Uterus (tissue), 4 donors: ENCODE results near the gene RAI1. TPM values are rescaled to one million over a fixed set of nuclear protein-coding genes. Genes with fewer than 3 reads are reported as not detected.

ENCODE experiments used
- DNase-seq, 2 donors: peaks; one replicate each; pipeline ENCODE4 v3.0.0-alpha.2; 2019 to 2020
- H3K27ac ChIP-seq, 2 donors: fragments of 200-600 bp; sonication (generic); 1 replicate in 1 of 2; 2 replicates in 1 of 2; pipeline ENCODE4 v1.5.1; 2016 to 2018
- H3K27me3 ChIP-seq, 2 donors: fragments of 200-600 bp; sonication (generic); one replicate each; pipeline ENCODE4 v1.5.1; 2018 to 2019; ENCODE audit warnings: control low read depth in 1 of 2
- H3K36me3 ChIP-seq, 2 donors: fragments of 200-600 bp; sonication (generic); one replicate each; pipeline ENCODE4 v1.5.1; 2019; ENCODE audit warnings: control low read depth in 1 of 2
- H3K4me1 ChIP-seq, 2 donors: fragments of 200-600 bp; sonication (generic); one replicate each; pipeline ENCODE4 v1.5.1; 2018 to 2019; ENCODE audit warnings: control low read depth in 1 of 2
- H3K4me3 ChIP-seq, 2 donors: fragments of 200-600 bp; sonication (generic); 1 replicate in 1 of 2; 2 replicates in 1 of 2; pipeline ENCODE4 v1.5.1; 2018 to 2019; ENCODE audit warnings: mild to moderate bottlenecking in 1 of 2
- H3K9me3 ChIP-seq, 2 donors: fragments of 200-600 bp; sonication (generic); one replicate each; pipeline ENCODE4 v1.5.1; 2019; ENCODE audit warnings: control low read depth in 1 of 2
- POLR2A ChIP-seq, 2 donors: fragments of 450-650 bp; IDR thresholded peaks; one replicate each; pipeline ENCODE4 v1.6.1; 2016; ENCODE audit warnings: antibody characterized with exemption in 2 of 2, mild to moderate bottlenecking in 1 of 2, moderate library complexity in 1 of 2
- intact Hi-C: fragments of 100-400 bp; cut with DNase I; formaldehyde crosslinking; loops from one replicate; pipeline ENCODE4 v1.15.1; 2023; ENCODE audit warnings: low total_unique reads
- total RNA-seq, 4 donors: library from RNA; depleted of rRNA in 3 of 4; stranded (reverse); fragments of >200 nt in 3 of 4; gene quantifications; one replicate each; pipeline versions ENCODE4 v1.1.0 to v1.2.4, GENCODE V29; 2014 to 2023
- TF ChIP-seq, protein P1 (sequence below), 4 experiments: fragments of 200-600 bp in 2 of 4; fragments of 450-650 bp in 2 of 4; sonication (generic) in 2 of 4; IDR thresholded peaks; one replicate each; pipeline ENCODE4 v1.5.1; 2016 to 2019; ENCODE audit warnings: antibody characterized with exemption in 4 of 4, mild to moderate bottlenecking in 2 of 4, moderate library complexity in 1 of 4
- donor health status: DM: yes; HTN: yes; CAD: no.

RAI1 gene
- total RNA-seq, 4 donors from 2014 or later: 10.0 to 66.1 (median 15.3) TPM

DNA sequence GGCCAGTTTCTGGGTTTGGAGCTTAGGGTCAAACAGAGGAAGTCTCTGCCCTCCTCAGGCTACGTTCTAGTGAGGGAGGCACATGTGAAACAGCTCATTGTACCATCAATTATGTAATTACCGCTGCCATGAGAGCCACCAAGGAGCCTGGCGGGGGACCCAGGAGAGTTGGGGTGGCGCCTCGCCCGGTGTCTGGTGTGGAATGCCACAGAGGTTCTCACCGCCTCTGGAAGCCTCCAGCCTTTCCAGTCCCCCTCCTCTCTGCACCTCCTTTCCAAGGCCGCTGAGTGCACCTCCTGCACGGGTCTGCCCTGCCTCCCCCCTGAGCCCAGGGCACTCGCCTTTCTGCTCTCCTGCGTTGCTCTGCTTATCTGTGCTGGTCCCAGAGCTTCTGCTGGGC is 104.1 kb downstream of the RAI1 start:
- Histone ChIP-seq H3K36me3 (no peaks in the 10 kb centered on the region), H3K4me1 (peaks cover 6 to 28% of the 10 kb centered on the region in 2 donors), H3K27ac (peak overlapping the region in 1 of 2 donors; percentile 5), H3K27me3 (no peaks in the 10 kb centered on the region), H3K4me3 (no peak overlapping the region), H3K9me3 (no peaks in the 10 kb centered on the region)
- no peak for DNase-seq
- no peak for TF ChIP-seq POLR2A (IDR thresholded peaks at IDR 0.05)
- TF ChIP-seq, protein P1, sequence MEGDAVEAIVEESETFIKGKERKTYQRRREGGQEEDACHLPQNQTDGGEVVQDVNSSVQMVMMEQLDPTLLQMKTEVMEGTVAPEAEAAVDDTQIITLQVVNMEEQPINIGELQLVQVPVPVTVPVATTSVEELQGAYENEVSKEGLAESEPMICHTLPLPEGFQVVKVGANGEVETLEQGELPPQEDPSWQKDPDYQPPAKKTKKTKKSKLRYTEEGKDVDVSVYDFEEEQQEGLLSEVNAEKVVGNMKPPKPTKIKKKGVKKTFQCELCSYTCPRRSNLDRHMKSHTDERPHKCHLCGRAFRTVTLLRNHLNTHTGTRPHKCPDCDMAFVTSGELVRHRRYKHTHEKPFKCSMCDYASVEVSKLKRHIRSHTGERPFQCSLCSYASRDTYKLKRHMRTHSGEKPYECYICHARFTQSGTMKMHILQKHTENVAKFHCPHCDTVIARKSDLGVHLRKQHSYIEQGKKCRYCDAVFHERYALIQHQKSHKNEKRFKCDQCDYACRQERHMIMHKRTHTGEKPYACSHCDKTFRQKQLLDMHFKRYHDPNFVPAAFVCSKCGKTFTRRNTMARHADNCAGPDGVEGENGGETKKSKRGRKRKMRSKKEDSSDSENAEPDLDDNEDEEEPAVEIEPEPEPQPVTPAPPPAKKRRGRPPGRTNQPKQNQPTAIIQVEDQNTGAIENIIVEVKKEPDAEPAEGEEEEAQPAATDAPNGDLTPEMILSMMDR (IDR thresholded peaks at IDR 0.05): no peak
- intact Hi-C loops: loop anchor here (10.0 kb wide), 1 partner anchor 91 kb away; no protein-coding TSS in a partner anchor

DNA sequence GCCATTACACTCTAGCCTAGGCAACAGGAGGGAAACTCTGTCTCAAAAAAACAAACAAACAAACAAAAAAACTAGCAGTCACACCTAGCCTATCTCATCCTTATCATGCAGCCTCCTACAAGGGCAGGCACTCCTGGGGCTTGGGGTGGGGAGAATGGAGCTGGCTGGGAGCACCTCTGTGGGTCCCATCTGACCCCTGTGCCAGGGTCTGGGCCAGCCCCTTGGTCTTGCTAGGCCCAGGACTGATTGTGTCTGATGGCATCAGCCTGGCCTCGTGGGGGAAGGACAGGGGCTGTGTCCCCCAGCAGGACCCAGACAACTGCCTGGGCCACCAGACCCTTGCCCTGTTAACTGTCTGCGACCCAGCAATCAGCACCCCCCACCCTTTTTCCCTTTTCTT is 105.7 kb downstream of the RAI1 start:
- DNase-seq: no peak
- no peak overlapping the region for H3K4me3 ChIP-seq
- H3K27me3 ChIP-seq: no peaks in the 10 kb centered on the region
- H3K27ac ChIP-seq: no peak overlapping the region
- TF ChIP-seq POLR2A (IDR thresholded peaks at IDR 0.05): no peak
- TF ChIP-seq, protein P1 (IDR thresholded peaks at IDR 0.05): no peak
- no peaks in the 10 kb centered on the region for H3K9me3 ChIP-seq
- H3K4me1 ChIP-seq: peaks cover 0 to 17% of the 10 kb centered on the region in 2 donors
- H3K36me3 ChIP-seq: no peaks in the 10 kb centered on the region
- intact Hi-C loops: loop anchor here (10.0 kb wide), 1 partner anchor 92 kb away; no protein-coding TSS in a partner anchor

DNA sequence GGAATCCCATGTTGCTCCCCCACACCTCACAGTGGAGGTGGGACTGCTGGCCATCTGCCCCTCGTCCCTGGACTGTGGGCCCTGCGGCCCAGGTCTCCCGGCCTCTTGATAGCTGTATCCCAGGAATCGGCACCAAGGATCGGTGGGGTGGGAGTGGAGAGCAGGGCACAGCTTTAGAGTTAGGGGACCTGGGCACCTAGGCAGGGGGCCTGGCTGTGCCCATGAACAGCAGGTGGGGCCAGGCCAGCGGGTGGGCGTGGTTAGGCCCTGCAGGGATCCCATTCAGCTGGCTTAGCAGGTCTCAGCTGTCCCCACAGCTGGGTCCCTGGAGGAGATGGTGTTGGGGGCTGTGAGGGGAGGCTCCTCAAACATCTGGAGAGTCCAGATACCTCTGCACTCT is 106.3 kb downstream of the RAI1 start:
- Histone ChIP-seq H3K4me1 (peaks cover 0 to 17% of the 10 kb centered on the region in 2 donors), H3K36me3 (no peaks in the 10 kb centered on the region), H3K27me3 (no peaks in the 10 kb centered on the region), H3K4me3 (no peak overlapping the region), H3K9me3 (no peaks in the 10 kb centered on the region), H3K27ac (no peak overlapping the region)
- intact Hi-C loops: loop anchor here (10.0 kb wide), 1 partner anchor 93 kb away; no protein-coding TSS in a partner anchor
- DNase-seq: no peak
- TF ChIP-seq POLR2A (IDR thresholded peaks at IDR 0.05): no peak
- TF ChIP-seq, protein P1 (IDR thresholded peaks at IDR 0.05): no peak

DNA sequence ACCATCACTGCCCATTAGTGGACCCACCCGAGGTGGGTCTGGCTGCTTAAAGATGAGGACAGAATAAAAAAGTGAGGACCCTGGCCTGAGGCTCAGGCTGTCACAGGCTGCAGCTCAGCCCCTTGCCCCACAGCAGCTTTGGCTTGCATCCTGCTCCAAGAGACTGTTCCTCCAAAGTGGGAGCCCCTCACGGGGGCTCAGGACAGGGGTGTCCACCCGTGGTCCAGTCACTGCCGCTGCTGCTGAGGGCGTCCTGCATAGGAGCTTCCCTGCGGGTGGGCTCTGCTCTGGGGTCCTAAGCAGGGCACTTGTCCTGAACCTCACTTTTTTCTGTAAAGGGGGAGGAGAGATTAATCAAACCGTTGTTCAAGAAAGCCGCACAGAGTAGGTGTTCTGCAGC is 107.7 kb downstream of the RAI1 start:
- Histone ChIP-seq H3K4me3 (no peak overlapping the region), H3K36me3 (no peaks in the 10 kb centered on the region), H3K9me3 (no peaks in the 10 kb centered on the region), H3K4me1 (peaks cover 0 to 20% of the 10 kb centered on the region in 2 donors), H3K27me3 (no peaks in the 10 kb centered on the region), H3K27ac (no peak overlapping the region)
- DNase-seq: no peak
- intact Hi-C loops: loop anchor here (10.0 kb wide), 1 partner anchor 94 kb away; no protein-coding TSS in a partner anchor
- TF ChIP-seq, protein P1 (IDR thresholded peaks at IDR 0.05): no peak
- TF ChIP-seq POLR2A (IDR thresholded peaks at IDR 0.05): no peak

DNA sequence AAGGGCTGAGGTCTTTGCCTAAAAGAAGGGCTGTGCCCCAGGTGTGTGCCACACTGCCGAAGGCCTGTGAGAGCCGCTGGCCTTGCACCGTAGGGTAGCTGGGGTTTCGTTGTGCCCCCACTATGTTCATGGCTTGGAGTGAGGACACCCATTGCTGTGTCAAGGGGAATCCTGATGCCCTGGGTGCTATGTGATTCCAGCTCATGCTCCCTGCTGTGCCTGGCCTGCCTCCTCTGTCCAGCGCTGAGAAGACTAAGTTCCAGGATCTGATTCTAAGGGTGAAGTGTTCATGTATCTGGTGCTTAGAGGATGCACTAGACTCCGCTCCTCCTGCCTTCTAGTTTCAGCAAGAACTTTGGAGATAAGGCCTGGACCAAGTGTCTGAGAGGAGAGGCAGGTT is 108.2 kb downstream of the RAI1 start:
- TF ChIP-seq POLR2A (IDR thresholded peaks at IDR 0.05): no peak
- Histone ChIP-seq H3K27ac (peak overlapping the region in 1 of 2 donors; percentile 32), H3K4me1 (peaks cover 0 to 16% of the 10 kb centered on the region in 2 donors), H3K4me3 (no peak overlapping the region), H3K27me3 (no peaks in the 10 kb centered on the region), H3K9me3 (no peaks in the 10 kb centered on the region), H3K36me3 (no peaks in the 10 kb centered on the region)
- intact Hi-C loops: loop anchor here (10.0 kb wide), 1 partner anchor 95 kb away; no protein-coding TSS in a partner anchor
- no peak for DNase-seq
